HG02938 (cell line): ENCODE measurements around the gene PER1.
A peak's percentile ranks its signal among the peaks of the same experiment; 100 is the strongest.

Experiments used
- ATAC-seq: cut with Tn5 transposase; IDR thresholded peaks from one replicate; pipeline ENCODE4 v1.9.1; 2021; ENCODE audit warnings: mild to moderate bottlenecking, moderate library complexity; ENCODE audit not compliant: unreplicated experiment

Gene PER1, protein sequence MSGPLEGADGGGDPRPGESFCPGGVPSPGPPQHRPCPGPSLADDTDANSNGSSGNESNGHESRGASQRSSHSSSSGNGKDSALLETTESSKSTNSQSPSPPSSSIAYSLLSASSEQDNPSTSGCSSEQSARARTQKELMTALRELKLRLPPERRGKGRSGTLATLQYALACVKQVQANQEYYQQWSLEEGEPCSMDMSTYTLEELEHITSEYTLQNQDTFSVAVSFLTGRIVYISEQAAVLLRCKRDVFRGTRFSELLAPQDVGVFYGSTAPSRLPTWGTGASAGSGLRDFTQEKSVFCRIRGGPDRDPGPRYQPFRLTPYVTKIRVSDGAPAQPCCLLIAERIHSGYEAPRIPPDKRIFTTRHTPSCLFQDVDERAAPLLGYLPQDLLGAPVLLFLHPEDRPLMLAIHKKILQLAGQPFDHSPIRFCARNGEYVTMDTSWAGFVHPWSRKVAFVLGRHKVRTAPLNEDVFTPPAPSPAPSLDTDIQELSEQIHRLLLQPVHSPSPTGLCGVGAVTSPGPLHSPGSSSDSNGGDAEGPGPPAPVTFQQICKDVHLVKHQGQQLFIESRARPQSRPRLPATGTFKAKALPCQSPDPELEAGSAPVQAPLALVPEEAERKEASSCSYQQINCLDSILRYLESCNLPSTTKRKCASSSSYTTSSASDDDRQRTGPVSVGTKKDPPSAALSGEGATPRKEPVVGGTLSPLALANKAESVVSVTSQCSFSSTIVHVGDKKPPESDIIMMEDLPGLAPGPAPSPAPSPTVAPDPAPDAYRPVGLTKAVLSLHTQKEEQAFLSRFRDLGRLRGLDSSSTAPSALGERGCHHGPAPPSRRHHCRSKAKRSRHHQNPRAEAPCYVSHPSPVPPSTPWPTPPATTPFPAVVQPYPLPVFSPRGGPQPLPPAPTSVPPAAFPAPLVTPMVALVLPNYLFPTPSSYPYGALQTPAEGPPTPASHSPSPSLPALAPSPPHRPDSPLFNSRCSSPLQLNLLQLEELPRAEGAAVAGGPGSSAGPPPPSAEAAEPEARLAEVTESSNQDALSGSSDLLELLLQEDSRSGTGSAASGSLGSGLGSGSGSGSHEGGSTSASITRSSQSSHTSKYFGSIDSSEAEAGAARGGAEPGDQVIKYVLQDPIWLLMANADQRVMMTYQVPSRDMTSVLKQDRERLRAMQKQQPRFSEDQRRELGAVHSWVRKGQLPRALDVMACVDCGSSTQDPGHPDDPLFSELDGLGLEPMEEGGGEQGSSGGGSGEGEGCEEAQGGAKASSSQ (N-terminal part only)

DNA sequence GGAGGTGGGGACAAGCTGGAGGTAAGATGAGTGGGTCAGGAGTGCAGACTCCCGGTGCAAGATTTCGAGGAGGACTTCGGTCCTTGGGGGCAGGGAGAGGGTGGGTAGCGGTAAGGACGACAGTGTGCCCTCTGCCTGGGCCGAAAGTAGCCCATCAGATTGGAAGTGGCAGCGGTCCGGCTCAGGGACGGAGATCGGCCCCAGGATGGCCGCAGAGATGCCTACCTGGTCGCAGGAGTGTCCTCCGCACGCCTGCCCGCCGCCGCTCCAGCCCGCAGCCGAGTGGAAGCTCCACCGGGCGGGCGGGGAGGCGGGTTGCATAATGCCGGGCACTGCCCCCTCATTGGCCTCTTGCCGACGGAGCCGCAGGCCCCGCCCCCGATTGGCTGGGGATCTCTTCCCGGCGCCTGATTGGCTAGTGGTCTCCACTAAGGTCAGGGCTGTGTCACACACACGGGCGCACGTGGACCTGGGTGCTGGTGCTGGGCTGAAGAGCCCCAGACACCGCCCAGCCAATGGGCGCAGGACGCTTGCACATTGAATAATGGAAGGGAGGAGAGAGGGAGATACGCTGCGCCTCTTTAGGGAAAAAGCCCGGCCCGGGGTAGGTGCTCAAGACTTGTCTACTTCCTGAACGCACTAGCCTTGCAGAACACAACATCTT is at the start of gene PER1:
PER1 (minus strand) TSS at position 293 of the 664 bp plus-strand sequence. CDS start 1,698 bp downstream, outside the sequence.
- ATAC-seq: no peak

DNA sequence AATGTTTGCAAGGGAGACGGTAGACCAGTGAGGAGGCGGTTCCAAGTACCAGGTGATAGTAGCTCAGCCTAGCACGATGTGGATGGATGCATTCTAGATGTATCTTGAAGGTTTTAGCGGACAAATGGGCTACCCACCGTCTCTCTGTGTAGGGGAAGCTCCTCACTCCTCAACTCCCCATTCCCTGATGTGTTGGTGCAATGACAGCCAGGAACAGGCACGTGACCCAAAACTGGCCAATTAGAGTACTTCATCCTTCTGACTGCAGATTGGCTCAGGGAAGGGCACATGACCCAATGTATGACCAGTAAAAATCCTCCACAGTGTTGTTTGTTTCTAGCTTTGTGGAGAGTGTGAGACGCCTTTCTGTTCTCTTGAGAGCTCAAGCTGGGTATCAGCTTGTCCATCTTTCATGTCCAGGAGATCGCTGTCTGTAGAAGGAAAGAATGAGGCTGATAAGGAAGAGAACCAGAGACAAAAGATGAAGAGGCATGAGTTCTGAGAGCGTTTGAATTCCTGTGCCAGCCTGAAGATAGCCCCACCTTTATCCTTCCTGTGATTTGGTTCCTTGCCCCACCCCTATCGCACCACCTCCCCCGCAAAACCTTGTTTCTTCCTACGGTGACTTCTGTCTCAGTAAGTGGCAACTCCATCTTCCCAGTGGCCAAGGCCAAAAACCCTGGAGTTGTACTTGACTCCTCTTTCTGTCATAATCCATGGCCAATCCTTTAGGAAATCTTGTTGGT is 40.0 kb upstream of the PER1 start:
- ATAC-seq: no peak

DNA sequence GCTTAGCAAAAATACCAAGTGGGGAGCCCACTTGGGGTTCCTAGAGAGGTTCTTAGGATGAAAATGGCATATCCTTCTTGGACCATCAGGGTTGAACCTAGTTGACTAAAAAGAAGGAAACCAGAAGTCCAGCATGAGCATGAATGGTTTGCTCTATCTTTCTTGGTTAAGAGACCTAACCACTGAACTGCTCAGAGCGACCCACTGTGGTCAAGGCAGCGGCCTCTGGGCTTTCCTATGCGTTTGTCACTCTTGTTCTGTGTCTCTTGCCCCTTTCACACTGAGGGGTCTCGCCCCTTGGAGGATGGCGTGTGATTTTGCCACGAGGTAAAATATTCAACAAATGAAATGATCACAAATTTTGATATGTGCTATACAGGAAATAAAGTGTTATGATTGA is 38.3 kb upstream of the PER1 start:
- ATAC-seq: no peak

DNA sequence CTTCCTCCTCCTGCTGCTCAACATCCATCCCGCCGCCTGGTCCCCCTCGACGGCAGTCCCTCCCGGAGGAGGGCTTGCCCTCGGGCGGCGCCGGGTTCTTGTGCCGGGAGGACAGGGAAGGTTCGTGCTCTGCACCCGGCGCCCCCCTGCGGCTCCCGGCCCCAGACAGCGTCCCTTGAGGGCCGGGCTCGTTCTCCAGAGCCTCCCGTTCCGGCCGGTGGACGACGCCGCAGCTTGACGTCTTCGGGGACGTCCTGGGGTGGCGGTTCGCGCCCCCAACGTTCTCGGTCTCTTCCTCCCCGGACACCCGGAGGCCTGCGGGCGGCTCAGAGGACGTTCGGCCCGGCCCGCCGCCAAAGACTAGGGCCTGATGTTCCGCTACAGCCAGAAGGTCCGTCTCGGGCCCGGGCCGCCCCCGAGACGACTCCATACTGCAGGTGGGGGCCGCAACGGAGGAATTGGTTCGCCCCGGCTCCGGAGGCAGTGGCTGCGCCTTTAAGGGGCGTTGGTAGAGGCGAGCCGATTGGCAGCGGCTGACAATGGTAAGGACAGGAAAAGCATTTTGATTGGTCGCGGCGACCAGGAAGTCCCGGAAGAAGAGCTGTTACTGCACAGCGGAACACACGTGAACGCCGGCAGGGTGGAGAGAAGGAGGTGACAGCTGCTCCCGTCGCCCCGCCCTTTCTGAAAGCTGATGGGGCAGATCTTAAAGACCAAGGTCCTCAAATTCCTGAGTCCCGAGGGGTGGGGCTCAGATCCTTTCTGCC is 37.7 kb upstream of the PER1 start, which contains the start of gene BORCS6:
BORCS6 (minus strand) TSS at position 470 of the 767 bp plus-strand sequence; CDS start at position 430, 40 bp downstream.
- peak; percentile 48 for ATAC-seq

DNA sequence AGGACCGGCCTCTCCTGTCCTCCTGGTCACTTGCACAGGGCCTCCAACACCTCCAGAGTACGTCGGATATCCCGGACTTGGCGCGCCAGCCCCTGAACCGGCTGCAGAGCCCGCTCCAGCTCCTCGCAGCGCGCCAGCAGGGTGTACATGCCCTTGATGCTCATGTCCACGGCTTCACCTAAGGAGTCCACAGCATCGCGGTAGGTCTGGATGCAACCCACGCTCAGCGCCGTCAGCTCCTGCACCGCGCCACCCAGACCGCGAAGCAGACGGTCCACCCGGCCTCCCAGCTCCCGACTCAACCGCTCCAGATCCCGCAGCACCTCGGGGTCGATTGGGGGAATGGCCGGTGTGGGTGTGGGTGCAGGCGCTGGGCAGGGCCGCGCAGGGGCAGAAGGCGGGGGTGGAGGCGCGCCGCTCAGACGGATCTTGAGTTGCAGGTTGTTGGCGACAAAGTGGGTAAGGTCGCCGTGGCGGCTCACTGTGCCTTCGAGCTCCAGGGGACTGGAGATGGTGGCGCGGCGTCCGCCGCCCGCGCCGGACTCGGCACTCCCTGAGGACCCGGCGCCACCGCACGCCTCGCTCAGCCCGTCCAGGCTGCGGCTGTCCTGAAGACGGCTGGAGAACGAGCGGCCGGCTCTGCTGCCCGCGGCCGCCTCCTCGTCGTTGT is 37.0 kb upstream of the PER1 start:
- no peak for ATAC-seq

DNA sequence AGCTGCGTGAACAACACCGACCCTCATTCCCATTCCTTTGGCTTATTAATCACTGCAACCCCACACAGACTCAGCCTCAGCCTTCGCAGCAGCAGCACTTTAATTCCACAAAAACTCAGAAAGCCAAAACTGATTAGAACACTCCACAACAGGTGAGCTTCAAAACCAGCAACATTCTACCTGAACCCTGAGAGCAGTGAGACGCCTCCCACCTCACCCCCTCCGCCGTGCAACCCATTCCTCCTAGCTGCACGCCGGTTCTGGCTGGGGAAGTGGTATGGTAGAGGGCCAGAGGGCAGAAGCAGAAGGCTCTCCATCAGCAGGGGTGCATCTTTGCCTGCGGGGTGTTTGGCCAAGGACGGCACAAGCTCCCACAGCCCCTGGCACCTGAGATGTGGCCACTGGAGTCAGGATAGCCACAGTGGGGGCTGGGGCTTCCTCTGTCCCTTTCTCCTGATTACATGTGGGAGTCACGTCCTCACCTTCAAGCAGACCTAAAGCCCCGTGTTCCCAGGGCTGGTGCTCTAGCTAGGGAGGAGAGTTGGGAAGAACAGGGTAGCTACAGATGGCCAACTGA is 36.1 kb upstream of the PER1 start:
- no peak for ATAC-seq

DNA sequence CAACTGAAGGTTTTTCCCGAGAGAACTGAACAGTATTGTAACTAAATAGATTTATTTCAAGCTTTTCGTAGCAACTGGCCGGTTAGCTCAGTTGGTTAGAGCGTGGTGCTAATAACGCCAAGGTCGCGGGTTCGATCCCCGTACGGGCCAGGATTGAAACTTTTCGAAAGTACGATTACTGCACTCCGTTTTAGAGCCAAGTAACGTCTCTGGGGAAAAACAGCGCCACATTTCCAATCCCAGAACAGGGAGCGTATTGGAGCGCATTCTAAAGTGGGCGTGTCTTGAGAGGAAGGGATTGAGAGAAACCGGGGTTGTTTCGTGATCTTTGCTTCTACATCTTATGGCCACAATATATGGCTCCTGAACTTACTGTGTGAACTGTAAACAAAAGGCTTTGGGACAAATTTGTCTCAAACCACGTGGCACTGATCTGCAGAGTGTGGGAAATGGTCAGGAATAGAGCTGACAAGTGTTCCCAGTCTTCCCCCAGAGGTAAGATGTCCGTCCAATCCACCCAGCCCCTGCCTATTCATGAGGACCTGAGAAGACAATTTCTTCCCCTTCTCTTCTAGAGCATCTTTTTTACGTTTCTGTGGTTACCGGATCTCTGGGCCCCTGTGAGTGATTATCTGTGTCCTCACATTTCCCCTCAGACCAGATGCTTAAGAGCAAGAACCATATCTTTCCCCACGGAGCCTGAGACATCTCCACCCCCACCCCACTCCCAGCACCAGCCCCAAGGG is 35.5 kb upstream of the PER1 start:
- peak; percentile 20 for ATAC-seq

DNA sequence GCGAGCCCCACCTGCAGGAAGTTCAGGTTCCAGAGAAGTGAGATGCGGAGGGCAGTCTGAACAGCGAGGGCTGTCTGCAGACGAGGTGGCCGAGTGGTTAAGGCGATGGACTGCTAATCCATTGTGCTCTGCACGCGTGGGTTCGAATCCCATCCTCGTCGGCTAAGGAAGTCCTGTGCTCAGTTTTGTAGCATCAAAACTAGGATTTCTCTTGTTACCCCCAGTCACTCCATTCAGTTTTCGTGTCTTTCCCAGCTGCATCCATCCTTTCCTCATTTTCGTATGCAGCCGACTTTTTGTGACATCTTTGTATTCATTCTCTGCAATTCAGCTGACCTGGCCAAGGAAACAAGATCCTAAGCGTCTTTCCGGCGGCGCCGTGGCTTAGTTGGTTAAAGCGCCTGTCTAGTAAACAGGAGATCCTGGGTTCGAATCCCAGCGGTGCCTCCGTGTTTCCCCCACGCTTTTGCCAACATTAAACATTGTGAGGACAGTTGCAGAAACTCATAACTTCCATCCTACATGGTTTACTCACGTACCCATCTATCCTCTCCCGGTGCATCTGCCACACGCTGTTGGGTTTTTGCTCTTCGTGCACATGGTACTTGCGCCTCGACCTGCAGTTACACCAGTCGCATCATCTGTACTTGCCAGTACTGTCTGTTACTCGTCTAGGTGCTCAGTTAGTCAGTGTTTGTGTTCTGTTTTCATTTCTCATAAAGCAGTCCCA is 34.7 kb upstream of the PER1 start:
- peak; percentile 30 for ATAC-seq

DNA sequence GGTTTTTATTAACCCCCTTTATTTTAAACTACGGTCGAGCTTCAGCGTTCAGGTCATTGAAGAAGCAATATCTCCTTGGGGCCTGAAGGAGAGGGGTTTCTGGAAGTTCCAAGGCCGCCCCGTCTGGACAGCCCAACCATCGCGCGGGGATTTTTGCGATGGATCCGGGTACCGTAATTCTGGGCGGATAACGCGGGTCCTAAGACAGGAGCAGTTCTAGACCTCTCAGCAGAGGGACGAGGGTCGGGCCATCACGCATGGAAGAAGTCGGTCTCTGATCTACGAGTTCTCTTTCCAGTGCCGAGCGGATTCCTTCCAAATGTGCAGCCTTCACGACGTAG is 34.2 kb upstream of the PER1 start:
- no peak for ATAC-seq

DNA sequence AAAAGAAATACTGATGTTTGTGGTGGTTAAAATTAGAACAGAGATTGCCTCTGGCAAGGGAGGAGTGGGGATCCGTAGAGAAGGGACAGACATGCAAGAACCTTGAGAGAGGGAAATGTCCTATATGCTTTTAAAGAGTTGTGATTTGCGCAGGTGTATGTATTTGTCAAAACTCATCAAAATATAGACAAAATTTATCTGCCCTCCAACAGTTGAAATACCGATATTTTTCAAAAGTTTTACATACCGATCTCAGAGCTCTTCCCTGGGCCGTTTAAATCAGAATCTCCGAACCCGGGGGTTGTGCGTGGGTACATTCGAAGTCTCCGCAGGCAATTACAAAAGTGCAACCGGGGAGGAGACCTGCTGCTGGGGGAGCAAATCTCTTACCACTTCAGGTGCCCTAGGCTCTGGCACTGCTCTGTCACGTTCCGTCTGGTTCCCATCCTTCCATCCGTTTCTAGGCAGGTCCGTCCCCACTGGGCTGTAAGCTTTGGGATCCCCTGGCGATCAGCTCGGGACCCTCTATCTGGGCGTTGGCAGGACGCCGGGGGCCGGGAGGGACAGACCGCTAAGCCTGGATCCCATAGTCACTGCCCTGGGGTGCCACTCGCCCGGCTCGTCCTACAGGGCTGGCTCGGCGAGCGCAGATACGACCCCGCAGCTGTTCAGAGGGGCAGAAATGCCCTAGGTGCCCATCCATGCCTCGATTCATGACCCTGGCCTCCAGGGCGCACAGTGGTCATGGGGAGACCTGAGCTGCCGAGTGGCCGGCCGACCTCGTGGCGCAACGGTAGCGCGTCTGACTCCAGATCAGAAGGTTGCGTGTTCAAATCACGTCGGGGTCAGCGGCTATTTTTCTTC is 33.6 kb upstream of the PER1 start:
- ATAC-seq: peak; percentile 14

DNA sequence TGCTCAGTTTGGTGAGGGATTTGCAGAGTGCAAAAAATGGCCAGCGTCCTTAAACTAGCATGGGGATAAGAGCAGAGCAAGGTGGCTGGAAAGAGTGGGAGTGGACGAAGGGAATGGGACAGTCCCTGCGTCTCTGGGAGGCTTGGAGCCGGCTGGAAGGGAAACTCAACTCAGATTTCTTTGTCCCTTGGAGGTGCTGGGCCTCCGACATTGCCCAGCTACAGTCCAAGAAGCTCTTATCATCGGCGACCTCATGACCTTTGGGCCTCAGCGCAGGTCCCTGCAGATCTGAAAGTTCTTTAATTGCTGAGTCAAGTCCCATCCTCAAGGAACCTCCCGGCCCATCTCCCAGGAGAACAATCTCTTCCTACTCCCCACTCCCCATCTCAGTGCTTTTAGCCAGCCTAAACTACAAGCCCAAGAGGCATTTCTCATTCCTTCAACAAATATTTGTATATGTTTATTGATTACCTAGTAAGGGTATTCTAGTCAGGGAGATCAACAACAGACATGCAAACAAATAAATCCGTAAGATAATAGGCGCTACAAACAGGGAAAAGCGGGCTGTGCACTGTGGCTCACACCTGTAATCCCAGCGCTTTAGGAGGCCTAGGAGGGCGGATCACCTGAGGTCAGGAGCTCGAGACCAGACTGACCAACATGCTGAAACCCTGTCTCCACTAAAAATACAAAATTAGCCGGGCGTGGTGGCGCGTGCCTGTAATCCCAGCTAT is 25.0 kb upstream of the PER1 start:
- no peak for ATAC-seq

DNA sequence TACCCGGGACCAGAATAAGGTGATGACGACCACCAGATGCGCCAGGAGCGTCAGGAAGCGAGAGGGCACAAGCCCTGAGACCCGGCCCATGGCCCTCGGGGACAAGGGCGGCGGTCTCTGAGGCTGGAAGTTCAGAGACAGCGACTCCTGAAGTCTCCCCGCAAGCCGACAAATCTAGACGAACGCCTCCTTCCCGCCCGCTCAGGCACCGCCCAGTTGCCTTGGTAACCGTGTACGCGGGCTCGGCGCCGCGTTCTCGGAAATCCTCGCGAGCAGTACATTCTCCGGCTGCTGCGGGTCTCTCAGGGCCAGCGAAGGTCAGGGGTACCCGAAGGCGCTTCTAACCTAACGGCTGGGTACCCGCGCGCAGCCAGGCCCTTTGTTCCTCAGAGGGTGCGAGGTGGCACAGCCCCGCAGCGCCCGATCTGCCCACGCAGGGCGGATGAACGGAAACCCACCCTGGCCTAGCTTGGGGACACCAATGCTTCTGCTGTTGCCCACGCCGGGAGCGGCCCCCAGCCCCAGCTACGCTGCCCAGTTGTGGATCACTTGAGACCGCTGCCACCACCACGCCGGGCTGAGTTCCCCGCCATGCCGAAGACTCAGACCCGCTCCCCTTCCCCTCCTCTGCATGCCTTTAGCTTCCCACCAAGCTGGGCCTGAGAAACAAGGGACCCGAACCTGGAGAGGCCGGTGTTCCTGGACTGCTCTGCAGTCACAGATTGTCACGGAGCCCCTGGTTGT is 24.2 kb upstream of the PER1 start, which contains the start of gene TMEM107:
TMEM107 (minus strand) TSS at position 184 of the 744 bp plus-strand sequence; CDS start at position 90, 94 bp downstream.
- ATAC-seq: no peak

DNA sequence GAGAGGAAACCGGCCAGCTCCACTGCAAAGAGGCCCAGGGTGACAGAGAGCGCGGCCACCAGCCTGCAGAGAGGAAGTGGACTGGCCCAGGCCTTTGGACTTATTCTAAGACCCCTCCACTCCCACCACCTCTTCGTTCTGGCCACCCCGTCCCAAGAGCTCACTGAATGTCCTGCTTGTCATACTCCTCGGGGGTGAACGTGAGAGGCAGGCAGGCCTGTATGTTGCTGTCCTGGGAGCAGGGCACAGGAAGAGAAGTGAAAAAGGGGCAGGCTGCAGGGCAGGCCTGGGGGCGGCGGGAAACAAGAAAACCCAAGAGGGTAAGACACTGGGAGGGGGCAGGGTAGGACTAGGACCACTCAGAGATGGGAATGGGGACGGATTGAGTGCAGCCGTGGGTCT is 23.6 kb upstream of the PER1 start:
- ATAC-seq: no peak

DNA sequence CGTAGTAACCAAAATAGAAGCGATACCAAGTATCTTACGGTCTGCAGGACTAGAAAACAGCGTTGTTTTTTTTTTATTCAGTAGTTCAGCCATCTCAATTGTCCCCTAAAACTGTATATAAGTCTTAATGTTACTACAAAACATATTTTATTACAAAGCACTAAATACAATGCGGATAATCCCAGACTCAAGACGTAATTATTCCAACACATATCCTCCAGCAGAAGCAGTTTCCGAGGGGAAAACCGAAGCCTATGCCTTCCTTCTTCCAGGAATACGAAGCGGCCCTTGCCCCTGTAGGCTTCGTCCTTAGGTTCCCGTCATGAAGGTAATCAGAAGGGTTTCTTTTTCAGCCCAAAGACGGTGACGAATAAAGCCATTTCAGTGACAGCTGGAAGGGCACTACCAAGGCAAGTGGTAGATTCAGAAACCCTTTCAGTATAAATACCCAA is 21.7 kb upstream of the PER1 start:
- no peak for ATAC-seq
